Osteoblast (primary cell): ENCODE measurements around the gene CAVIN1. TPM values are rescaled to one million over a fixed set of nuclear protein-coding genes. Genes with fewer than 3 reads are reported as not detected.

Source experiments
- DNase-seq: peaks from one replicate; pipeline ENCODE4 v3.0.0; 2011; ENCODE audit warnings: low spot score, mixed read lengths; ENCODE audit not compliant: insufficient read length; ENCODE audit errors: missing footprints
- H2AFZ ChIP-seq: 2 replicates; pipeline ENCODE4 v1.6.0; 2011; ENCODE audit warnings: mild to moderate bottlenecking, low read length
- H3K27ac ChIP-seq: 2 replicates; pipeline ENCODE4 v1.5.1; 2011; ENCODE audit warnings: mild to moderate bottlenecking, low read depth, low read length, moderate library complexity
- H3K27me3 ChIP-seq: 2 replicates; pipeline ENCODE4 v1.6.0; 2012; ENCODE audit warnings: mild to moderate bottlenecking, control low read depth, inconsistent platforms, low read length, moderate library complexity; ENCODE audit not compliant: insufficient read depth
- H3K36me3 ChIP-seq: 2 replicates; pipeline ENCODE4 v1.5.1; 2011; ENCODE audit warnings: mild to moderate bottlenecking, low read length, control low read depth, moderate library complexity; ENCODE audit not compliant: insufficient read depth
- H3K4me1 ChIP-seq: 2 replicates; pipeline ENCODE4 v1.5.1; 2011; ENCODE audit warnings: mild to moderate bottlenecking, low read length, control low read depth, moderate library complexity; ENCODE audit not compliant: insufficient read depth
- H3K4me2 ChIP-seq: 2 replicates; pipeline ENCODE4 v1.6.0; 2011; ENCODE audit warnings: mild to moderate bottlenecking, low read length; ENCODE audit not compliant: insufficient read depth
- H3K4me3 ChIP-seq: fragments of 200-600 bp; sonication (generic); 3 replicates; pipeline ENCODE4 v1.5.1; 2012; ENCODE audit warnings: mild to moderate bottlenecking, low read length, inconsistent platforms; ENCODE audit not compliant: insufficient read depth
- H3K79me2 ChIP-seq: 2 replicates; pipeline ENCODE4 v1.6.0; 2012; ENCODE audit warnings: mild to moderate bottlenecking, low read length, control low read depth, inconsistent platforms; ENCODE audit not compliant: insufficient read depth
- H3K9me3 ChIP-seq: 2 replicates; pipeline ENCODE4 v1.5.1; 2011; ENCODE audit warnings: low read depth, low read length, control low read depth
- H4K20me1 ChIP-seq: 2 replicates; pipeline ENCODE4 v1.6.0; 2012; ENCODE audit warnings: mild to moderate bottlenecking, low read length, control low read depth; ENCODE audit not compliant: insufficient read depth
- CTCF ChIP-seq: IDR thresholded peaks from 2 replicates; pipeline ENCODE4 v1.5.1; 2011; ENCODE audit warnings: mild to moderate bottlenecking, low read depth, low read length, moderate library complexity; ENCODE audit errors: extremely low read depth
- total RNA-seq: library from RNA; depleted of rRNA; stranded (reverse); fragments of >200 nt; gene quantifications from 2 replicates; pipeline ENCODE4 v1.2.3, GENCODE V29; 2012

CAVIN1 gene
- total RNA-seq, 1 donor: 988 TPM

- DNase-seq: peak; percentile 89
- H3K4me1 ChIP-seq: peaks cover 58% of the 10 kb centered on the region
- peak overlapping the region; percentile 91 for H3K27ac ChIP-seq
- H3K4me2 ChIP-seq: peak overlapping the region; percentile 32
- peaks cover 85% of the 10 kb centered on the region for H3K79me2 ChIP-seq
- H3K27me3 ChIP-seq: no peaks in the 10 kb centered on the region
- H4K20me1 ChIP-seq: peaks cover 52% of the 10 kb centered on the region
- peaks cover 8% of the 10 kb centered on the region for H3K36me3 ChIP-seq
- no peak overlapping the region for H3K4me3 ChIP-seq
- no peak for TF ChIP-seq CTCF
- no peak overlapping the region for H2AFZ ChIP-seq
- no peaks in the 10 kb centered on the region for H3K9me3 ChIP-seq
These were observed 57.9 kb downstream of the CAVIN1 start for GRCh38 chr17:42365136-42365535.

DNA sequence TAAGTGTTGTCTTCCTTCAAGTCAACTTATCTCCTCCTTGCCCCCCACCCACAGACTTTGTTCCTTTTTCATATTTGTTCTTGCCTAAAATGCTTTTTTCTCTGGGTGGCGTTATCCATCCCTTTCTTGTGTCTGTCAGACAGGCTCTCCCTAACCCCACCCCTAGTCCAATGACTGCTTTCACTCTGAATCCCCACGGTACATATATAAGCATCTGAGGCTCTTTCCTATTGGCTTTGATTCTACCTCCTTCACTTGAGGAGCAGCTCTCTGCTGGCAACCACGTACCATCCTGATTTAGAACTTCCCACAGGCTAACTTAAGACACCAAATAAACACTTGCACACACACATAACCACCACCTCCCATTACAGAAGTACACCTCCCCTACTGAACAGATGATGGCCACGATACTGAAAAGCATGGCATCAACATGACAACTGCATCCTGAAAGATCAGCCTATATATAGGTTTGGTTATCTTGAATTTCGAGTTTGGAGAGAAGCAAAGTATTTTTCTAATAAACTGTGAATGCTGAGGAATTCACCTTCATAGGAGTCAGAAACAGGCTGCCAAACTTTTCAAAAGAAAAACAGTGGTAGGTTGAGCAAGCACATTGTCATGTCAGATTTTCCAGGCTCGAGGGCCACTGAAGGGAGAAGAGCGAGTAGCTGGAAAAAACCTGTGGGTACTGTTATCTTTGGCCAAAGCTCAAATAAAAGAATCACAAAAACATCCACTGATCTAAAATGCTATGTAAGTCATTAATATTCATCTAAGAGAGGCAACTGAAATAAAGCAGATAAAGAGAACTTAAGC, 59.1 kb downstream of the CAVIN1 start:
- Histone ChIP-seq H3K27me3 (no peaks in the 10 kb centered on the region), H3K4me1 (peaks cover 58% of the 10 kb centered on the region), H3K27ac (peak overlapping the region; percentile 91), H2AFZ (no peak overlapping the region), H3K36me3 (peaks cover 8% of the 10 kb centered on the region), H3K9me3 (no peaks in the 10 kb centered on the region), H3K79me2 (peaks cover 85% of the 10 kb centered on the region), H3K4me2 (peak overlapping the region; percentile 52), H3K4me3 (no peak overlapping the region), H4K20me1 (peaks cover 60% of the 10 kb centered on the region)
- peak; percentile 73 for DNase-seq
- no peak for TF ChIP-seq CTCF

DNA sequence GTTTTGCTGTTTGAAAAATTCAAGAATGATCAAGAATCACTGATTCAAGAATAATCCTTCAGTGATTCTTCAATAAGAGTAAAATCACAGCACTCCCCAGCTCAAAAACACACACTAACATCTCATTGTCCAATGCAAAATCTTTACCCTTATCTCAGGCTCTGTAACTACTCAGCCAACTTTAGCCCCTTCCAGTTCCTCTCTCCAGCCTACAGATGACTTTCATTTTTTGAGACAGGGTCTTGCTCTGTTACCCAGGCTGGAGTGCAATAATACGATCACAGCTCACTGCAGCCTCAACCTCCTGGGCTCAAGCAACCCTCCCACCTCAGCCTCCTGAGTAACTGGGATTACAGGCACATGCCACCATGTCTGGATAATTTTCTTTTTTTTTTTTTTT, 59.8 kb downstream of the CAVIN1 start:
- DNase-seq: no peak
- Histone ChIP-seq H3K4me2 (no peak overlapping the region), H2AFZ (no peak overlapping the region), H4K20me1 (peaks cover 63% of the 10 kb centered on the region), H3K9me3 (no peaks in the 10 kb centered on the region), H3K4me1 (peaks cover 57% of the 10 kb centered on the region), H3K27ac (peak overlapping the region; percentile 91), H3K79me2 (peaks cover 84% of the 10 kb centered on the region), H3K27me3 (no peaks in the 10 kb centered on the region), H3K36me3 (peaks cover 8% of the 10 kb centered on the region), H3K4me3 (no peak overlapping the region)
- TF ChIP-seq CTCF: no peak

DNA sequence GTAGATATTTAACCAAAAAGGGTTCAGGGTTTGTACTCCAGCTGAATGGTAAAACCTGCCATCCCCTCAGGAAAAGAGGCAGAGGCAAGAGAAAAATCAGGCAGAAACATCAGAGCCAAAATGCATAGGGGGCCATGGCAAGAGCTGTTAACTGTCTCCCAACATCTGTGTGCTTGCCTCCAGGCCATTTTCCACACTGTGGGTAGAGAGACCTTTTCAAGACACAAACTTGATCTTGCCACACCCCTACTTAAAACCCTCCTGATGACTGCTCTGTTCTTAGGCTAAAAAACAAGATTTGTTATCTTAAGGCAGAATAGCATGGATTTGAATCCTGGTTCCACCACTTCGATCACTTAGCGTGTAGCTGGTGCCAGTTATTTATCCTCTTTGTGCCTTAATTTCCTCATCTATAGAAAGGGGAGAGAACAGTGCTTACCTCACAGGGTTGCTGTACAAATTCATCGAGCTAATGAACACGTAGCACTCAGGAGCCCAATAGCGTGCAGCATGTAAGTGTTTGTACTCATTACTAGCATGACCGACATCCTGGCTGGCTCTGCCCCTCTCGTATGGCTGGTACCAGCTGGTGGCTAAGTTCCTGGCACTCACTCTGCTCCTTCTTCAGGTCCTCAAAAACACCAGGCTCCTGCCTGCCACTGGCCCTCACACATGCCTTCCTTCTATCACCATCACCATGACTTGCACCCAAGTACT, 60.7 kb downstream of the CAVIN1 start:
- DNase-seq: no peak
- peaks cover 60% of the 10 kb centered on the region for H4K20me1 ChIP-seq
- H3K4me1 ChIP-seq: peaks cover 52% of the 10 kb centered on the region

More for the DNA sequence above, 60.7 kb downstream of the CAVIN1 start:
- Histone ChIP-seq H3K4me3 (no peak overlapping the region), H3K27ac (no peak overlapping the region), H2AFZ (no peak overlapping the region), H3K4me2 (no peak overlapping the region), H3K27me3 (no peaks in the 10 kb centered on the region), H3K36me3 (peaks cover 8% of the 10 kb centered on the region), H3K79me2 (peaks cover 84% of the 10 kb centered on the region), H3K9me3 (no peaks in the 10 kb centered on the region)
- no peak for TF ChIP-seq CTCF
